IMR-90 (cell line): ENCODE data around the gene RIT1. TPM values are rescaled to one million over a fixed set of nuclear protein-coding genes. Genes with fewer than 3 reads are reported as not detected.
A peak's percentile ranks its signal among the peaks of the same experiment; 100 is the strongest.

Experiments used
- ATAC-seq: fragments of 200-7000 bp; cut with Tn5 transposase; 2 replicates; pipeline ENCODE4 v1.9.1; 2020; ENCODE audit warnings: low read depth, mild to moderate bottlenecking, moderate library complexity
- BruUV-seq: library from RNA; stranded (reverse); fragments of 400-500 nt; replicated peaks from 2 replicates; lab custom pipeline; 2021; lab: Mats Ljungman, UMichigan
- CTCF ChIA-PET: fragments of 300-600 bp; formaldehyde crosslinking; extraction: SDS; loops from one replicate; lab custom pipeline; 2021; ENCODE audit warnings: antibody characterized with exemption; lab: Yijun Ruan, JAX
- POLR2A ChIA-PET: fragments of 300-600 bp; sonication (Branson Sonifier 250); formaldehyde crosslinking; loops from one replicate; lab custom pipeline; 2022; ENCODE audit warnings: antibody characterized with exemption; ENCODE audit not compliant: unreplicated experiment; lab: Charles Lee
- DNase-seq: peaks from one replicate; pipeline ENCODE4 v3.0.0; 2013
- H2AFZ ChIP-seq: replicated peaks from 2 replicates; pipeline ENCODE3; 2013; ENCODE audit warnings: low read length, mild to moderate bottlenecking; ENCODE audit not compliant: poor library complexity
- H2AK5ac ChIP-seq: 2 replicates; pipeline ENCODE4 v1.6.1; 2013; ENCODE audit warnings: low read depth, low read length, inconsistent platforms
- H2AK9ac ChIP-seq: replicated peaks from 2 replicates; pipeline ENCODE3; 2013; ENCODE audit warnings: mild to moderate bottlenecking, low read depth, low read length, moderate library complexity; ENCODE audit not compliant: poor library complexity
- H2BK120ac ChIP-seq: 2 replicates; pipeline ENCODE4 v1.6.1; 2013; ENCODE audit warnings: low read depth, low read length, inconsistent platforms
- H2BK15ac ChIP-seq: 3 replicates; pipeline ENCODE4 v1.6.1; 2013; ENCODE audit warnings: low read depth, low read length, inconsistent platforms
- H2BK20ac ChIP-seq: 2 replicates; pipeline ENCODE4 v1.6.1; 2013; ENCODE audit warnings: low read depth, mild to moderate bottlenecking, inconsistent platforms, low read length, moderate library complexity
- H2BK5ac ChIP-seq: 2 replicates; pipeline ENCODE4 v1.6.1; 2013; ENCODE audit warnings: mild to moderate bottlenecking, low read depth, low read length, inconsistent platforms; ENCODE audit not compliant: poor library complexity, severe bottlenecking
- H3K14ac ChIP-seq: replicated peaks from 2 replicates; pipeline ENCODE4 v1.6.1; 2013; ENCODE audit warnings: low read depth, low read length, inconsistent platforms
- H3K18ac ChIP-seq: 2 replicates; pipeline ENCODE4 v1.6.1; 2013; ENCODE audit warnings: low read depth, low read length, control low read depth
- H3K23ac ChIP-seq: 2 replicates; pipeline ENCODE4 v1.6.1; 2013; ENCODE audit warnings: low read depth, low read length, inconsistent platforms
- H3K27ac ChIP-seq: 2 replicates; pipeline ENCODE4 v1.5.1; 2013; ENCODE audit warnings: mild to moderate bottlenecking, control low read depth, low read length; ENCODE audit not compliant: insufficient read depth
- H3K27me3 ChIP-seq: 2 replicates; pipeline ENCODE4 v1.6.1; 2013; ENCODE audit warnings: low read length; ENCODE audit not compliant: control insufficient read depth, insufficient read depth
- H3K36me3 ChIP-seq: 2 replicates; pipeline ENCODE4 v1.6.1; 2013; ENCODE audit warnings: low read length, mixed read lengths; ENCODE audit not compliant: control insufficient read depth, insufficient read depth
- H3K4ac ChIP-seq: 2 replicates; pipeline ENCODE4 v1.6.1; 2013; ENCODE audit warnings: low read depth, low read length, inconsistent platforms
- H3K4me1 ChIP-seq: 2 replicates; pipeline ENCODE4 v1.6.1; 2013; ENCODE audit warnings: low read length, mixed read lengths; ENCODE audit not compliant: control insufficient read depth, insufficient read depth
- H3K4me2 ChIP-seq: 2 replicates; pipeline ENCODE4 v1.6.1; 2013; ENCODE audit warnings: low read depth, mild to moderate bottlenecking, control low read depth, low read length, moderate library complexity
- H3K4me3 ChIP-seq: 2 replicates; pipeline ENCODE4 v1.5.1; 2013; ENCODE audit warnings: low read depth, mild to moderate bottlenecking, control low read depth, low read length, moderate library complexity; ENCODE audit not compliant: insufficient read depth
- H3K56ac ChIP-seq: 2 replicates; pipeline ENCODE4 v1.6.1; 2013; ENCODE audit warnings: low read length, inconsistent platforms; ENCODE audit not compliant: insufficient read depth; ENCODE audit errors: extremely low read depth
- H3K79me1 ChIP-seq, 2 experiments: 2 replicates each; pipeline ENCODE4 v1.6.1; 2013; ENCODE audit warnings: low read length in 2 of 2, inconsistent platforms in 1 of 2, low read depth in 1 of 2
- H3K9ac ChIP-seq: 2 replicates; pipeline ENCODE4 v1.6.1; 2013; ENCODE audit warnings: low read depth, low read length, control low read depth
- H3K9me1 ChIP-seq: 2 replicates; pipeline ENCODE4 v1.6.1; 2013; ENCODE audit warnings: low read length, inconsistent platforms; ENCODE audit not compliant: insufficient read depth
- H3K9me3 ChIP-seq: 2 replicates; pipeline ENCODE4 v1.6.1; 2013; ENCODE audit warnings: low read length; ENCODE audit not compliant: control insufficient read depth, insufficient read depth
- H4K20me1 ChIP-seq: 2 replicates; pipeline ENCODE4 v1.6.1; 2013; ENCODE audit warnings: low read length, inconsistent platforms; ENCODE audit not compliant: insufficient read depth
- H4K5ac ChIP-seq: 2 replicates; pipeline ENCODE4 v1.6.1; 2013; ENCODE audit warnings: mild to moderate bottlenecking, low read depth, low read length, control low read depth
- H4K8ac ChIP-seq, 2 experiments: 2 replicates each; pipeline ENCODE4 v1.6.1; 2013; ENCODE audit warnings: low read depth in 2 of 2, low read length in 2 of 2, control low read depth in 1 of 2, inconsistent platforms in 1 of 2
- H4K91ac ChIP-seq: 2 replicates; pipeline ENCODE4 v1.6.1; 2013; ENCODE audit warnings: low read depth, low read length, inconsistent platforms; ENCODE audit not compliant: insufficient read depth
- BHLHE40 ChIP-seq: fragments of 150-350 bp; IDR thresholded peaks from 2 replicates; pipeline ENCODE4 v1.6.1; 2016; ENCODE audit warnings: mild to moderate bottlenecking, low read depth, low read length
- CEBPB ChIP-seq: IDR thresholded peaks from 2 replicates; pipeline ENCODE4 v1.6.1; 2012; ENCODE audit warnings: low read depth, low read length, improper control_type of control experiment
- CHD1 ChIP-seq: IDR thresholded peaks from 2 replicates; pipeline ENCODE4 v1.6.1; 2012; ENCODE audit warnings: low read depth, low read length, improper control_type of control experiment
- FOS ChIP-seq: fragments of 150-350 bp; IDR thresholded peaks from 2 replicates; pipeline ENCODE4 v1.6.1; 2016; ENCODE audit warnings: low read depth, low read length
- MAFK ChIP-seq: IDR thresholded peaks from 2 replicates; pipeline ENCODE4 v1.6.1; 2012; ENCODE audit warnings: low read depth, low read length, improper control_type of control experiment
- MAZ ChIP-seq: IDR thresholded peaks from 2 replicates; pipeline ENCODE4 v1.6.1; 2012; ENCODE audit warnings: low read depth, mild to moderate bottlenecking, low read length, improper control_type of control experiment, moderate library complexity, borderline replicate concordance
- MXI1 ChIP-seq: IDR thresholded peaks from 2 replicates; pipeline ENCODE4 v1.6.1; 2012; ENCODE audit warnings: low read depth, mild to moderate bottlenecking, low read length, moderate library complexity, borderline replicate concordance
- POLR2A ChIP-seq: IDR thresholded peaks from 2 replicates; pipeline ENCODE4 v1.6.1; 2012; ENCODE audit warnings: mild to moderate bottlenecking, low read depth, low read length
- RAD21 ChIP-seq: IDR thresholded peaks from 2 replicates; pipeline ENCODE4 v1.6.1; 2012; ENCODE audit warnings: low read length, improper control_type of control experiment
- RCOR1 ChIP-seq: IDR thresholded peaks from 2 replicates; pipeline ENCODE4 v1.6.1; 2012; ENCODE audit warnings: mild to moderate bottlenecking, low read length, improper control_type of control experiment; ENCODE audit not compliant: insufficient replicate concordance
- RFX5 ChIP-seq: IDR thresholded peaks from 2 replicates; pipeline ENCODE4 v1.8.0; 2012; ENCODE audit warnings: low read depth, mild to moderate bottlenecking, low read length, moderate library complexity
- SMC3 ChIP-seq: fragments of 150-350 bp; IDR thresholded peaks from 2 replicates; pipeline ENCODE4 v1.6.1; 2016; ENCODE audit warnings: low read depth, mild to moderate bottlenecking, antibody characterized with exemption, low read length, moderate library complexity
- WGBS, 2 experiments: methylation state at CpG; one replicate each; pipeline versions ENCODE4 v1.1.5 to v1.1.7; 2013; ENCODE audit warnings: missing lambda C conversion rate in 2 of 2; ENCODE audit not compliant: insufficient read length in 1 of 2; ENCODE audit errors: extremely low coverage in 2 of 2; 5-methylcytosine and 5-hydroxymethylcytosine counted together
- dilution Hi-C: fragments of 300-500 bp; cut with HindIII; formaldehyde crosslinking; loops from one replicate; pipeline ENCODE4 v1.14.3; 2018; ENCODE audit warnings: low sequenced_read_pairs; ENCODE audit not compliant: unreplicated experiment
- in situ Hi-C: fragments of 300-500 bp; cut with MboI; formaldehyde crosslinking; loops from 3 replicates; pipeline ENCODE4 v1.14.3; 2019; ENCODE audit warnings: low sequenced_read_pairs, inconsistent platforms, mixed read lengths
- intact Hi-C: fragments of 100-400 bp; cut with micrococcal nuclease; formaldehyde crosslinking; loops from 2 replicates; pipeline ENCODE4 v1.10.0; 2022
- polyA plus RNA-seq, 3 experiments: library from polyadenylated mRNA; depleted of rRNA; stranded (reverse); fragments of >200 nt; gene quantifications; 2 replicates each; pipeline ENCODE4 v1.2.3, GENCODE V29; 2012; ENCODE audit warnings: low replicate concordance in 1 of 3
- total RNA-seq: library from RNA; depleted of rRNA; stranded (reverse); fragments of >200 nt; gene quantifications from 2 replicates; pipeline ENCODE4 v1.2.3, GENCODE V29; 2012
- TF ChIP-seq, protein P1 (sequence below): fragments of 150-350 bp; IDR thresholded peaks from 2 replicates; pipeline ENCODE4 v1.6.1; 2016; ENCODE audit warnings: low read depth, mild to moderate bottlenecking, low read length, moderate library complexity, borderline replicate concordance
- TF ChIP-seq, protein P2 (sequence below): conservative IDR thresholded peaks from 2 replicates; pipeline ENCODE4 v1.5.1; 2012; ENCODE audit warnings: mild to moderate bottlenecking, low read depth, low read length, improper control_type of control experiment
- TF ChIP-seq, protein P3 (sequence below): fragments of 150-350 bp; IDR thresholded peaks from 2 replicates; pipeline ENCODE4 v1.6.1; 2017; ENCODE audit warnings: mild to moderate bottlenecking, antibody characterized with exemption, low read length, low read depth

Gene RIT1
- total and polyA plus RNA-seq, 2 of the 4 experiments (the other 2 are of a cell fraction), result 29.6 to 46.8 TPM

DNA sequence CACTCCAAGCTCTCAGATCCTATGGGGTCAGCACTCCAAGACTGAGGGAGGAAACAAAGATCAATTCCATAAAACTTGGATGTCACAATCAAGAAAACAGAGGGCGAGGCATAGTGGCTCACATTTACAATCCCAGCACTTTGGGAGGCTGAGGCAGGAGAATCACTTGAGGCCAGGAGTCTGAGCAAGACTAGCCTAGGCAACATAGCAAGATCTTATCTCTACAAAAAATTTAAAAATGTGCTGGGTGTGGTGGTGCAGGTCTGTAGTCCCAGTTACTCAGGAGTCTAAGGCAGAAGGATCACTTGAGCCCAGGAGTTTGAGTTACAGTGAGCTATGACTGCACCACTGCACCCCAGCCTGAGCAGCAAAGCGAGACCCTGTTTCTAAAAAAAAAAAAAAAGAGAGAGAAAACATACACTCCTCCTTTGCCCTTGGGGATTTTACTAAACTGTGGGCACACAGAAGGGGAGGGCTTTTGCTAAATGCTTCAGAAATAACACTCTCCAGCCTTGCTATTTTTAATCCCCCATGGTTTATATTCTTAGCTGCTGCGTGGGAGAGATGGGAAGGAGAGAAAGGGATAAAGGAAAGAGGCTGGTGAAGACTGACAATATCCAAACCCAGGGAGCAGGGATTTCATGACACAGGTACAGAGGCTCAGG lies 49.1 kb upstream of the RIT1 start:
- in situ Hi-C loops (no loop called here), intact Hi-C loops (no loop called here), dilution Hi-C loops (no loop called here)
- no peak overlapping the region for H2AK5ac ChIP-seq
- H3K4ac ChIP-seq, result 0 out of 2 replicates have a peak overlapping the region, but pooled peaks have one; percentile 7
- no peak overlapping the region for H2AFZ ChIP-seq
- no peak overlapping the region for H3K56ac ChIP-seq
- peak overlapping the region; percentile 17 for H2BK5ac ChIP-seq
- POLR2A ChIA-PET, result no interaction called here
- H3K9ac ChIP-seq, result 0 out of 2 replicates have a peak overlapping the region, but pooled peaks have one; percentile 10
- H3K9me3 ChIP-seq, result no peaks in the 10 kb centered on the region
- no peak overlapping the region for H4K91ac ChIP-seq
- H2BK15ac ChIP-seq, result no peak overlapping the region
- H3K27ac ChIP-seq, result peak overlapping the region; percentile 35; the same call in 1 of the 2 replicates
- 0 out of 2 replicates have a peak overlapping the region, but pooled peaks have one; percentile 3 for H3K14ac ChIP-seq
- CTCF ChIA-PET, result interaction anchor here (0.6 kb wide), 1 partner anchor 28 kb away, joined by 5 read pairs; no protein-coding TSS in a partner anchor
- H3K9me1 ChIP-seq, result peaks cover 12% of the 10 kb centered on the region; the same call in 1 of the 2 replicates
- peak overlapping the region; percentile 13; the same call in 1 of the 2 replicates for H3K23ac ChIP-seq
- no peak overlapping the region for H3K4me3 ChIP-seq
- H3K18ac ChIP-seq, result no peak overlapping the region
- no TSS peak for BruUV-seq
- H4K8ac ChIP-seq, result no peak overlapping the region
- peaks cover 76% of the 10 kb centered on the region for H3K36me3 ChIP-seq
- ATAC-seq (no peak), DNase-seq (no peak)
- peaks cover 13% of the 10 kb centered on the region for H3K4me1 ChIP-seq
- H2AK9ac ChIP-seq, result no peak overlapping the region
- no peak overlapping the region for H3K4me2 ChIP-seq
- H3K79me1 ChIP-seq, result peaks cover 25 to 69% of the 10 kb centered on the region in 2 experiments
- no peak overlapping the region for H4K5ac ChIP-seq
- H2BK20ac ChIP-seq, result no peak overlapping the region
- no CpG with 5 or more reads among the region's 3 CpGs for WGBS, 2 experiments
- no peak overlapping the region for H2BK120ac ChIP-seq
- no peaks in the 10 kb centered on the region for H3K27me3 ChIP-seq
- peaks cover 51% of the 10 kb centered on the region for H4K20me1 ChIP-seq
- TF ChIP-seq POLR2A (no peak), RAD21 (no peak), MXI1 (no peak), SMC3 (no peak), RFX5 (no peak), RCOR1 (no peak), MAZ (no peak), CHD1 (no peak), FOS (no peak), CEBPB (no peak), BHLHE40 (no peak), MAFK (no peak)
- TF ChIP-seq, protein P1, sequence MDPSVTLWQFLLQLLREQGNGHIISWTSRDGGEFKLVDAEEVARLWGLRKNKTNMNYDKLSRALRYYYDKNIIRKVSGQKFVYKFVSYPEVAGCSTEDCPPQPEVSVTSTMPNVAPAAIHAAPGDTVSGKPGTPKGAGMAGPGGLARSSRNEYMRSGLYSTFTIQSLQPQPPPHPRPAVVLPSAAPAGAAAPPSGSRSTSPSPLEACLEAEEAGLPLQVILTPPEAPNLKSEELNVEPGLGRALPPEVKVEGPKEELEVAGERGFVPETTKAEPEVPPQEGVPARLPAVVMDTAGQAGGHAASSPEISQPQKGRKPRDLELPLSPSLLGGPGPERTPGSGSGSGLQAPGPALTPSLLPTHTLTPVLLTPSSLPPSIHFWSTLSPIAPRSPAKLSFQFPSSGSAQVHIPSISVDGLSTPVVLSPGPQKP, result no peak
- TF ChIP-seq, protein P2, sequence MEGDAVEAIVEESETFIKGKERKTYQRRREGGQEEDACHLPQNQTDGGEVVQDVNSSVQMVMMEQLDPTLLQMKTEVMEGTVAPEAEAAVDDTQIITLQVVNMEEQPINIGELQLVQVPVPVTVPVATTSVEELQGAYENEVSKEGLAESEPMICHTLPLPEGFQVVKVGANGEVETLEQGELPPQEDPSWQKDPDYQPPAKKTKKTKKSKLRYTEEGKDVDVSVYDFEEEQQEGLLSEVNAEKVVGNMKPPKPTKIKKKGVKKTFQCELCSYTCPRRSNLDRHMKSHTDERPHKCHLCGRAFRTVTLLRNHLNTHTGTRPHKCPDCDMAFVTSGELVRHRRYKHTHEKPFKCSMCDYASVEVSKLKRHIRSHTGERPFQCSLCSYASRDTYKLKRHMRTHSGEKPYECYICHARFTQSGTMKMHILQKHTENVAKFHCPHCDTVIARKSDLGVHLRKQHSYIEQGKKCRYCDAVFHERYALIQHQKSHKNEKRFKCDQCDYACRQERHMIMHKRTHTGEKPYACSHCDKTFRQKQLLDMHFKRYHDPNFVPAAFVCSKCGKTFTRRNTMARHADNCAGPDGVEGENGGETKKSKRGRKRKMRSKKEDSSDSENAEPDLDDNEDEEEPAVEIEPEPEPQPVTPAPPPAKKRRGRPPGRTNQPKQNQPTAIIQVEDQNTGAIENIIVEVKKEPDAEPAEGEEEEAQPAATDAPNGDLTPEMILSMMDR, result no peak
- TF ChIP-seq, protein P3, sequence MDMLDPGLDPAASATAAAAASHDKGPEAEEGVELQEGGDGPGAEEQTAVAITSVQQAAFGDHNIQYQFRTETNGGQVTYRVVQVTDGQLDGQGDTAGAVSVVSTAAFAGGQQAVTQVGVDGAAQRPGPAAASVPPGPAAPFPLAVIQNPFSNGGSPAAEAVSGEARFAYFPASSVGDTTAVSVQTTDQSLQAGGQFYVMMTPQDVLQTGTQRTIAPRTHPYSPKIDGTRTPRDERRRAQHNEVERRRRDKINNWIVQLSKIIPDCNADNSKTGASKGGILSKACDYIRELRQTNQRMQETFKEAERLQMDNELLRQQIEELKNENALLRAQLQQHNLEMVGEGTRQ, result no peak
